ENCODE results near the gene UBALD2.
"Not testable (repeated sequence)": the region's sequence is repeated elsewhere in the genome, so short reads cannot be mapped to it uniquely, and the experiment has no call there.

The UBALD2 gene

GRCh38 chr17:76246080-76247066 is 18.8 kb upstream of the UBALD2 start:
- peak; percentile 67 for DNase-seq

GRCh38 chr17:76247304-76247703 is 17.8 kb upstream of the UBALD2 start:
- no peak for DNase-seq

- no peak for DNase-seq
Observed at GRCh38 chr17:76248013-76248782, 16.9 kb upstream of the UBALD2 start.

- DNase-seq, result no peak
Observed at GRCh38 chr17:76250141-76250540, 15.0 kb upstream of the UBALD2 start.

- no peak for DNase-seq
Observed at GRCh38 chr17:76251478-76252039, 13.6 kb upstream of the UBALD2 start.

GRCh38 chr17:76252040-76252954 is 12.9 kb upstream of the UBALD2 start:
- DNase-seq, result peak; percentile 42

- DNase-seq, result not testable (repeated sequence)
Observed at GRCh38 chr17:76252967-76253766, 12.0 kb upstream of the UBALD2 start.

- DNase-seq, result no peak
Observed at GRCh38 chr17:76253841-76254240, 11.3 kb upstream of the UBALD2 start.

- DNase-seq, result no peak
Observed at GRCh38 chr17:76254275-76254674, 10.9 kb upstream of the UBALD2 start.

GRCh38 chr17:76255801-76256429 is 9.2 kb upstream of the UBALD2 start:
- no peak for DNase-seq

GRCh38 chr17:76256430-76257050 is 8.6 kb upstream of the UBALD2 start:
- peak; percentile 46 for DNase-seq

GRCh38 chr17:76260220-76260619 is 4.9 kb upstream of the UBALD2 start:
- no peak for DNase-seq

GRCh38 chr17:76260669-76261068 is 4.5 kb upstream of the UBALD2 start:
- no peak for DNase-seq

GRCh38 chr17:76261421-76262215 is 3.5 kb upstream of the UBALD2 start:
- DNase-seq, result no peak

- peak; percentile 27 for DNase-seq
Observed at GRCh38 chr17:76262732-76263344, 2.3 kb upstream of the UBALD2 start.

GRCh38 chr17:76263896-76264295 is 1.3 kb upstream of the UBALD2 start:
- DNase-seq, result no peak

- DNase-seq, result peak; percentile 33
Observed at GRCh38 chr17:76264425-76264754, 758 bp upstream of the UBALD2 start.

- peak; percentile 70 for DNase-seq
Observed at GRCh38 chr17:76265624-76266243, 586 bp downstream of the UBALD2 start.

All from stimulated activated CD4-positive, alpha-beta T cell treated with anti-CD3 and anti-CD28 coated beads, Interleukin-15, amount 100 ng/mL, for 24 hours (primary cell).